NCI-H2227 (cell line): ENCODE data around the gene CD44.

Experiments
- DNase-seq: peaks from one replicate; lab custom pipeline; 2025; ENCODE audit not compliant: unreplicated experiment; lab: John Stamatoyannopoulos, UW

CD44 gene

GRCh38 chr11:35234460-35235156 is 95.6 kb downstream of the CD44 start:
- DNase-seq, result no peak

DNA sequence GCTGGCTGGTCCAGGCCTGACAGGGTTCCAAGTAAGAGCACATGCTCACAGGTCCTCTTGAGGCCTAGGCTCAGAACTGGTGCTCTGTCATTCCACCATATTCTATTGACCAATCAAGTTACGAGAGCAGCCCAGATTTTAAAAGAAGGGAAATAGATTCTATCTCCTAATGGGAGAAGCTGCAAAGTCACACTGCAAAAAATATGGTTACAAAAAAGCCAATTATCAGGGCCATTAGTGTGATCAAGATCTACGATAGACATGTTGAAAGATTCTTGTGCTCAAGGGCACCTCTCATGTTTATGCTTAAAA is 96.1 kb downstream of the CD44 start:
- no peak for DNase-seq

- no peak for DNase-seq
Observed at GRCh38 chr11:35235498-35235897, 96.5 kb downstream of the CD44 start.

GRCh38 chr11:35235936-35236666 is 97.1 kb downstream of the CD44 start:
- no peak for DNase-seq

DNA sequence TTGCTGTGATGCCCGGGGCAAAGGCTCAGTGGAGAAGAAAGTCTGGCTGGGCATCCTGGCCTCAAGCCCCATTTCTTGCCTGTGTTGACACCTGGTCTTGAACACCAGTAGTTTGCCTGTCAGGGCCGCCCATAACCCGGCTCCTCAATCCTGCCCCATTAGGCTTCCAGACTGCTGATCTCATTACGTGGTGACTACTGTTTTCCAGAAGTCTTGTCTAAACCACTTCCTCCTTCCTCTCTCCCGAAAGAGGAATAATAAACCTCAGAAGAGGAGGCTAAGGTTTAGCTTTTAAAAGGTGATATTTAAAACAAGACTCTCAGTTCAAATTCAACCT is 97.7 kb downstream of the CD44 start:
- no peak for DNase-seq

- peak; percentile 5 for DNase-seq
Observed at GRCh38 chr11:35237351-35237750, 98.4 kb downstream of the CD44 start.

DNA sequence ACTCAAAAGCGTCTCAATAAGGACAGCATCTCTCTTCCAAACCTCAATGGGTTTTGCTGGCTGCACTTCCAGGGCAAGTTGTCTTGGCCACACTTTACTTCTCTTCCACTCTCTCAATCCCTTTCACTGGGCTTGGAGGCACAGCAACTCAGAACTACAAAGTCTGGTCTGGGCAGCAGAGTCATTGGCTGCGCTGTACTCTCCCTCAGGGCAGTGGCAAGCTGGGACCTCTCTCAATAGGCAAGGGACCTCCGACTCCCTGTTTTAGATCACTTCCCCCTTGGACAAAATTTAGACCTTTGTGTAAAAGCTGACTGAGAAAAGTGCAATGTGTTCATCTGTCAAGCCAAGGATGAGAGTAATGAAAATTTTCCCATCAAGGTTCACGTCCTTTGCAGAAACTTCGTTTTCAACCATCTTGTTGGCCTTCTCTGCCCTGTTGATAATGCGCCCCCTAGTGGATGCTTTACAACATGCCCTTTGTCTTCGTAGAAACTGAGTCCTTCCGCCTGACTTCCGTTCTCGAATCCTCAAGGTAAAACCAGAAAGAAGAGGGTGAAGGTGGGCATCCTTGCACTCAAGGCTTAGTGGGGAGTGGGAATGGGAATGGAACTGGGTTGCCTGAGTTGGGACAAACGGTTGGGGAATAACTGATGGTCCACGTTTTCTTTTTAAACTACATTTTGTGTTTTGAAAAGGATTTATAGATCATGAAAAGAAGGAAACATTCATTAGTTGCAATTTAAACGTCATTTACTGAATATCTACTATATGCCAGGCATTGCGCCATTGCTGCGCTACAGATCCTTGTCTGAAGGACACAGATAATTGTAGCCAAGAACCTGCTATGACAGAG is 99.1 kb downstream of the CD44 start:
- DNase-seq, result peak; percentile 39

GRCh38 chr11:35238882-35239281 is 99.9 kb downstream of the CD44 start:
- DNase-seq, result no peak

DNA sequence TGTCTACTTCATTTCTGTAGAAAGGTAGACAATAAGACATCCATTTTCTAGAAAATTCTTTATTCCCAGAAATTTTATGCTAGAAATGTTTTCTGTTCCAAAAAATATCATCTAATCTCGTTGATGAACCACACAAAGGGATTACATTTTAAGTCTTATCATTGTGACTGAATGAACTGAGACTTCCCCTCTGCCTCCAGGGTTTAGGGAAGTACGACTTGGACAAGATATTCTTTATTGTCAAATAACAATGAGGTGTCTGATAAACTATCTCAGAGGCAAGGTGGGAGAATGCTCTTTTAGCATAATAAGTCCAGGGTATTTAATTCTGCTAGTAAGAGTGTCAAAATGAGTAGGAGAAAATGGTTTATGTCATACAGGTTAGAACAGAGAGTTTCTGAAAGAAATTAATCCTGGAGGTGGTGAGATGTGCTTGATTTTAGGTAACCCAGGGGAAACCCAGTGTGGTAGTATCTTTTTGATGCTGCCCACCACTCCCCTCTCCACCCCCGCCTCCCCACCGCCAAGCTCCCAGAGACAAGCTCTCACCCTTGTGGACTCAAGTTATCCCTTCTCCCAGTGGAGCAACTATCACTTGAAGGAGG is 100.6 kb downstream of the CD44 start:
- no peak for DNase-seq

- no peak for DNase-seq
Observed at GRCh38 chr11:35241083-35241482, 102.1 kb downstream of the CD44 start.

GRCh38 chr11:35241531-35241930 is 102.6 kb downstream of the CD44 start:
- no peak for DNase-seq

- DNase-seq, result no peak
Observed at GRCh38 chr11:35242412-35243242, 103.7 kb downstream of the CD44 start.

DNA sequence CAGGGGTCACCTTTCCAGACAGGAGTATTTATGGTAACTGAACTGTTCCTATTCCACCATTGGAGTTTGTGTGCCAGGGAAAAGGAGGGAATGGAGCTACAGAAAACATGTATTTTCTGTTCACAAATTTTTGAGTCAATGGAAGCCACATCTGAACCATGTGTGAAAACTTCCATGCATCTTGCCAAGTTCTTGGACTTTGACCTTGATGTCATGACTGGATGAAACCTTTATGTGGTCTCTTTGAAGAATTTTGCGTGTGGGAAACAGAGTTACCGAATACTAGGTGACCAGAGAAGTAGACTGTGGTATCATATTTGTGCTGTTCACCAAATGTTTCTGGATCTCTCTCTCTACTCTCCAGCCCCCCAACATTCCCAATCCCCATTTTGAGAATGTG is 104.8 kb downstream of the CD44 start:
- no peak for DNase-seq

DNA sequence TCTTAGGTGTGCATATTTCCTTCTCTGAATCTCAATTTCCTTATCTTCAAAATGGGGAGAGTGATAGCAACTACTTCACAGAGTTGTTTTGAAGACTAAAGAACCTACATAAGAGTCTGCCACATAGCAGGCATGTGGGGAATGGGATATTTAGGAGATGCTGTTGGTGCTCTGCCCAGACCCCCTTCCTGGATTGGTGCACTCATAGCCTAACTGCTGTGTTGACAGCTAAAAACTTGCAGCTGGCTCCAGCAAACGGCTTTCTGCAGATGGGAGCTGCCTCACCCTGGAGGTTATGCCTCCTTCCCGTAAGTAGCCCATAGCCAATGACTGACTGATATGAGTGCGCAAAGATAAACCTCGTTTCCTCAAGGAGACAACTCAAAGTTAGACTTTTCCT is 106.1 kb downstream of the CD44 start:
- no peak for DNase-seq

DNA sequence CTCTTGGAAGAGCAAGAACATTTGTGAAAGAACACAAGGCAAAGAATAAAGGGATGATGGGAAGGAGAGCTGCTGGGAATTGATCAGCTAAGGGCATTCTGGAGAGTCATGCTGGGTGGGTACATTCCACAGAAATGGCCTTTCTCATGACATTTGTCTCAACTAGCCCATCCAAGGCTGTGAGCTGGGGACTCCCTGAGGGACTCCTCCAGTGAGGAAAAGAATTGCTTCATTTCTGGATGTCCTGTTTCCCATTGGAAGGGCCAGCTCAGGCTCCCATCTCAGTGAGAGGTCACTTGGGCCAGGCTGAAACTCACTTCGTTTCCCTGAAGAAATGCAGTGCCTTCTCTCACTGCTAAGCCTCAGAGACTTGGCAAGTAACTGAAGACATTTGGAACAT is 106.8 kb downstream of the CD44 start:
- DNase-seq, result no peak

GRCh38 chr11:35246745-35247144 is 107.8 kb downstream of the CD44 start:
- DNase-seq, result no peak

- DNase-seq, result no peak
Observed at GRCh38 chr11:35247428-35247827, 108.5 kb downstream of the CD44 start.

GRCh38 chr11:35247863-35248262 is 108.9 kb downstream of the CD44 start:
- no peak for DNase-seq

- DNase-seq, result no peak
Observed at GRCh38 chr11:35248558-35249323, 109.8 kb downstream of the CD44 start.

DNA sequence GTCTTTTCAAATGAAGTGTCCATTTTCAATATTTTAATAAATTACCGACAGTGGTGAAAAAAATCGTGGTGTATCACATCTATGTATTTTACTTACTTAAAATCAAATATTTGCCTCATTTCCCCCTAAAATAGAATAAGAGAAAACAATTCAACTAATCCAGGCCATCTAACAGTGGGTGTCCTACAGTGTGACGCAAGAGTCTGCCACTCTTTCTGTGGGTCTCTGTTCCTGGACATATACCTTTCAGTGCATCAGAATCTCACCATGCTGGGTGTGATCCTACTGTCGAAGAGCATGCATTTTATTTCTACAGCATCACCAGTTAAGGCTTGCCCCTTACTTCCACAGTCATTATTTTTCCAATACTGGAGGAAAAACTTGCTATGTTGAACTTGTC is 111.2 kb downstream of the CD44 start:
- no peak for DNase-seq
